Parathyroid adenoma (tissue), 2 donors: Measurements from ENCODE around the gene YRDC.

Experiments used
- H2AFZ ChIP-seq: fragments of 300-600 bp; sonication (generic); one replicate; pipeline ENCODE4 v1.7.0; 2017; ENCODE audit warnings: antibody characterized with exemption, mild to moderate bottlenecking
- H3K27ac ChIP-seq: fragments of 300-600 bp; sonication (generic); one replicate; pipeline ENCODE4 v1.7.0; 2017
- H3K27me3 ChIP-seq: fragments of 300-600 bp; sonication (generic); one replicate; pipeline ENCODE4 v1.7.0; 2017; ENCODE audit warnings: low read length; ENCODE audit not compliant: control insufficient read depth, insufficient read depth
- H3K36me3 ChIP-seq: fragments of 300-600 bp; sonication (generic); one replicate; pipeline ENCODE4 v1.7.0; 2017; ENCODE audit warnings: low read length; ENCODE audit not compliant: control insufficient read depth, insufficient read depth
- H3K4me1 ChIP-seq: fragments of 300-600 bp; sonication (generic); one replicate; pipeline ENCODE4 v1.7.0; 2017; ENCODE audit warnings: control low read depth
- H3K4me2 ChIP-seq: fragments of 300-600 bp; sonication (generic); one replicate; pipeline ENCODE4 v1.7.0; 2017; ENCODE audit warnings: low read length
- H3K4me3 ChIP-seq: fragments of 300-600 bp; sonication (generic); one replicate; pipeline ENCODE4 v1.7.0; 2017; ENCODE audit warnings: low read depth, low read length
- H3K79me2 ChIP-seq: fragments of 300-600 bp; sonication (generic); one replicate; pipeline ENCODE4 v1.7.0; 2017; ENCODE audit warnings: control low read depth
- H3K9ac ChIP-seq: fragments of 300-600 bp; sonication (generic); one replicate; pipeline ENCODE4 v1.7.0; 2017; ENCODE audit warnings: mild to moderate bottlenecking
- H3K9me3 ChIP-seq: fragments of 300-600 bp; sonication (generic); one replicate; pipeline ENCODE4 v1.7.0; 2017; ENCODE audit warnings: low read length; ENCODE audit not compliant: control insufficient read depth
- TF ChIP-seq, protein P1 (sequence below): fragments of 300-600 bp; sonication (generic); IDR thresholded peaks from one replicate; pipeline ENCODE4 v1.7.0; 2017; ENCODE audit warnings: antibody characterized with exemption, mild to moderate bottlenecking
- donor health status: primary hyperparathyroidism.

The YRDC gene

DNA sequence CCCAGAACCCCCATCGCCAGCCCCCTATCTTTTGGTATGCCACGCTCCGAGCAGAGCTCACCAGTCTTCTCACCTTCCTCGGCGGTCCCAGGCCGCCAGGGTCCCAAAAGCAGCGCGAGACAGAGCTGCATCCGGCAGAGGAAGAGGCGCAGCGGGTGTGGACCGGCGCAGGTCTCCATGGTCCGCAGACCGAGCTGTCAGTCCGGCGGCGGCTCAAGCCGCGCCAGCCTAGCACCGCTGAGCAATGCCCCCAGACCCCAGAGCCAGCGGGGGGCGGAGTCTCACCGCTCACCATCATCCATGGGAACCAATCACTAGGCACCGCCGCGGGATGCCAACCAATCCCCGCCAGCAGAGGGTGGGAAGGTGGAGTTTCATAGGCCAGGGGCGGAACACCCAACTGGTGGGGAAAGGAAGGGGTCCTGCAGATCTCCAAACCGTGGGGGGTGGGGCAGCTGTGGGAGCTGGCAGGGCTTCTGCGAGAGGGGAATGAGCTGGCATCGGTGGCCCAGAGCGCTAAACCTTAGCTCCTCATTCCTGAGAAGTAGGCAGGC, 43.0 kb downstream of the YRDC start, which contains the start of gene EPHA10:
Gene EPHA10 (minus strand): TSS at position 233 of the 554 bp plus-strand sequence. CDS start 54 bp downstream, at position 179.
- no peak within 1 kb of the TSS for H3K27ac ChIP-seq
- no peak within 1 kb of the TSS for H3K4me2 ChIP-seq
- H3K79me2 ChIP-seq: no peaks in the 10 kb centered on the region
- H2AFZ ChIP-seq: peak within 1 kb of the TSS; percentile 45
- H3K9ac ChIP-seq: no peak within 1 kb of the TSS
- peaks cover 3% of the 10 kb centered on the region for H3K27me3 ChIP-seq
- H3K4me1 ChIP-seq: no peaks in the 10 kb centered on the region
- H3K9me3 ChIP-seq: no peaks in the 10 kb centered on the region
- no peaks in the 10 kb centered on the region for H3K36me3 ChIP-seq
- H3K4me3 ChIP-seq: no peak within 1 kb of the TSS
- TF ChIP-seq, protein P1, sequence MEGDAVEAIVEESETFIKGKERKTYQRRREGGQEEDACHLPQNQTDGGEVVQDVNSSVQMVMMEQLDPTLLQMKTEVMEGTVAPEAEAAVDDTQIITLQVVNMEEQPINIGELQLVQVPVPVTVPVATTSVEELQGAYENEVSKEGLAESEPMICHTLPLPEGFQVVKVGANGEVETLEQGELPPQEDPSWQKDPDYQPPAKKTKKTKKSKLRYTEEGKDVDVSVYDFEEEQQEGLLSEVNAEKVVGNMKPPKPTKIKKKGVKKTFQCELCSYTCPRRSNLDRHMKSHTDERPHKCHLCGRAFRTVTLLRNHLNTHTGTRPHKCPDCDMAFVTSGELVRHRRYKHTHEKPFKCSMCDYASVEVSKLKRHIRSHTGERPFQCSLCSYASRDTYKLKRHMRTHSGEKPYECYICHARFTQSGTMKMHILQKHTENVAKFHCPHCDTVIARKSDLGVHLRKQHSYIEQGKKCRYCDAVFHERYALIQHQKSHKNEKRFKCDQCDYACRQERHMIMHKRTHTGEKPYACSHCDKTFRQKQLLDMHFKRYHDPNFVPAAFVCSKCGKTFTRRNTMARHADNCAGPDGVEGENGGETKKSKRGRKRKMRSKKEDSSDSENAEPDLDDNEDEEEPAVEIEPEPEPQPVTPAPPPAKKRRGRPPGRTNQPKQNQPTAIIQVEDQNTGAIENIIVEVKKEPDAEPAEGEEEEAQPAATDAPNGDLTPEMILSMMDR: no peak

DNA sequence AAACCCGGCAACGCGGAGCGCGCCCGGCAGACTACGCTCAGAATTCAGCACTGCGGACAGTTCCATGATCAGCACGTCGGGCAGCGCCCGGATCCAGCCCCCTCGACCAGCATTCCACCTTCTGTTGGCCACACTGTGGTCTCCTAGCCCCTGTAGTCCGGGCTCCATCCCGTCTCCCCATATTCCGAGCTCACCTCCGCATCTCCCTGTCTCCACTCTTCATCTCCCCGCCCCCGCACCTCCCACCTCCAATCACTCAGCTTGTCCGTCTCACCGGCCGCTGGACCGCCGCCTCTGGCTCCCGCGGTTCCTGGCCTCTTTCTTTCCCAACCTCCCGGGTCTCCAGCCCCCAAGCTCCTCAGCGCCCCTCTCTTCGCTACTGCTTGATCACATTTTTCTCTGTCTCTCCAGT, 43.6 kb downstream of the YRDC start:
- H3K4me2 ChIP-seq: no peak overlapping the region
- TF ChIP-seq, protein P1: no peak
- H3K36me3 ChIP-seq: no peaks in the 10 kb centered on the region
- H3K27ac ChIP-seq: no peak overlapping the region
- no peak overlapping the region for H3K4me3 ChIP-seq
- H2AFZ ChIP-seq: no peak overlapping the region
- H3K4me1 ChIP-seq: no peaks in the 10 kb centered on the region
- no peak overlapping the region for H3K9ac ChIP-seq
- no peaks in the 10 kb centered on the region for H3K79me2 ChIP-seq
- H3K27me3 ChIP-seq: peaks cover 3% of the 10 kb centered on the region
- H3K9me3 ChIP-seq: no peaks in the 10 kb centered on the region

DNA sequence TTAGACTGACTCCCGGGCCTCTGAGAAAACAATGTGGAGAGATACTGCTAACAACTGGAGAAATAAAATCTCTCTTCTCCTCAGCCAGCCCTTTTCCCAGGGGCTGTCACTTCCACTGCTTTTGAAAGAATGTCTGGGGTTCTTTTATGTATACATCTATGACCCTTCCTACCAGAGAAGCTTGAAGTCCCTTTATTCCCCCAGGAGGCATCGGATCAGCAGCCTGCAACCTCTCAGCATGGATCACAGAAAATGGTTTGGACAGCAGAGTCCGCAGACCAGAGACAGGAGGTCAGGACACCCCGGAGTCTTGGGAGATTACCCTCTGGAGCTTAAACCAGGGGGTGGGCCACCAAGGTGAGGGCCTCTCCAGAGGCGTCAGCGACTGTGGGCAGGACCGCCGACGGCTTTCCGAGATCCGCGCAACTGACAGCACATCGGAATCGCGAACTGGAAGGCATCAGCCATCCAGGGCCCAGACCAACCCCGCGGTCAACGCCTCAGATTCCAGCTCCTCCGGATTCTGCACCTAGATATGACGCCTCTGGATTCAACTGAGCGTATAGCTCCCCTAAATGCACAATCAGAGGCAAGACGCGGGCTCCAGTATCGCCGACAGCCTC, 44.1 kb downstream of the YRDC start:
- Histone ChIP-seq H3K9me3 (no peaks in the 10 kb centered on the region), H3K79me2 (no peaks in the 10 kb centered on the region), H3K4me2 (no peak overlapping the region), H3K4me1 (no peaks in the 10 kb centered on the region), H3K36me3 (no peaks in the 10 kb centered on the region), H2AFZ (no peak overlapping the region), H3K27ac (no peak overlapping the region), H3K27me3 (peaks cover 3% of the 10 kb centered on the region), H3K4me3 (no peak overlapping the region), H3K9ac (no peak overlapping the region)
- TF ChIP-seq, protein P1: no peak

DNA sequence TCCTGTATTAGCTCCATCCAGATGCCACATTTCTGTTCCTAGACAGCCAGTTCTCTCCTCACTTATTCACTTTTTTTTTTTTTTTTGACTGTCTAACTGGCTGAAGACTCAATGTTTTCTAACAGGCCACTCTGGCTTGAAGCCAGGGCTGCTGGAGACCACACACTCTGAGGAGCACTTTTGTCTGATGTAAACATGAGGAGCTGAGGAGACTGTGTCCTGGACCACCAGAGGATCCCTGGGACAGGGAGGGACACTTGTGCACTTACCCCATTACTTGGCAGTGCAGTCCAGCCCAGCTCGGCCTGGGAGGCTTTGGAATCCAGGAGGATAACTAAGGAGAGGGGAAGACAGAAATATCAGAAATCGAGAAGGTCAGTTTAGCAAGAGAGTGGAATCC, 45.5 kb downstream of the YRDC start:
- no peaks in the 10 kb centered on the region for H3K4me1 ChIP-seq
- H2AFZ ChIP-seq: no peak overlapping the region
- no peak overlapping the region for H3K27ac ChIP-seq
- no peak overlapping the region for H3K4me2 ChIP-seq
- TF ChIP-seq, protein P1: no peak
- H3K9ac ChIP-seq: no peak overlapping the region
- H3K4me3 ChIP-seq: no peak overlapping the region
- H3K36me3 ChIP-seq: no peaks in the 10 kb centered on the region
- no peaks in the 10 kb centered on the region for H3K9me3 ChIP-seq
- H3K79me2 ChIP-seq: no peaks in the 10 kb centered on the region
- peaks cover 3% of the 10 kb centered on the region for H3K27me3 ChIP-seq
